SKM-1 treated with dmso at 0.1 percent for 144 hours (cell line): ENCODE data around the gene KIF16B.

ENCODE experiments used
- DNase-seq: peaks from one replicate; lab custom pipeline; 2025; ENCODE audit not compliant: unreplicated experiment; lab: John Stamatoyannopoulos, UW

KIF16B gene

GRCh38 chr20:16483024-16483423 is 90.2 kb downstream of the KIF16B start:
- DNase-seq, result no peak

GRCh38 chr20:16481977-16482376 is 91.3 kb downstream of the KIF16B start:
- no peak for DNase-seq

GRCh38 chr20:16479666-16480065 is 93.6 kb downstream of the KIF16B start:
- no peak for DNase-seq

- no peak for DNase-seq
Observed at GRCh38 chr20:16477632-16478031, 95.6 kb downstream of the KIF16B start.

- peak; percentile 3 for DNase-seq
Observed at GRCh38 chr20:16476032-16476431, 97.2 kb downstream of the KIF16B start.

- DNase-seq, result no peak
Observed at GRCh38 chr20:16475225-16475624, 98.0 kb downstream of the KIF16B start.

- DNase-seq, result no peak
Observed at GRCh38 chr20:16474363-16474762, 98.9 kb downstream of the KIF16B start.

- no peak for DNase-seq
Observed at GRCh38 chr20:16472045-16472872, 101.0 kb downstream of the KIF16B start.

GRCh38 chr20:16469395-16469905 is 103.8 kb downstream of the KIF16B start:
- DNase-seq, result no peak

- DNase-seq, result no peak
Observed at GRCh38 chr20:16462711-16463110, 110.5 kb downstream of the KIF16B start.

- DNase-seq, result no peak
Observed at GRCh38 chr20:16459019-16459700, 114.1 kb downstream of the KIF16B start.

- no peak for DNase-seq
Observed at GRCh38 chr20:16457514-16457913, 115.7 kb downstream of the KIF16B start.

GRCh38 chr20:16455324-16455723 is 117.9 kb downstream of the KIF16B start:
- no peak for DNase-seq

- DNase-seq, result no peak
Observed at GRCh38 chr20:16451982-16452381, 121.3 kb downstream of the KIF16B start.

- DNase-seq, result no peak
Observed at GRCh38 chr20:16451001-16451400, 122.2 kb downstream of the KIF16B start.

- no peak for DNase-seq
Observed at GRCh38 chr20:16446991-16447390, 126.3 kb downstream of the KIF16B start.

GRCh38 chr20:16446246-16446645 is 127.0 kb downstream of the KIF16B start:
- no peak for DNase-seq

GRCh38 chr20:16445482-16445881 is 127.8 kb downstream of the KIF16B start:
- DNase-seq, result no peak

- no peak for DNase-seq
Observed at GRCh38 chr20:16444057-16444777, 129.0 kb downstream of the KIF16B start.

GRCh38 chr20:16441546-16442164 is 131.6 kb downstream of the KIF16B start:
- DNase-seq, result no peak

- DNase-seq, result no peak
Observed at GRCh38 chr20:16440686-16441085, 132.6 kb downstream of the KIF16B start.
